T-helper 22 cell (primary cell): ENCODE results near the gene PITPNC1.
"Not testable (repeated sequence)": the region's sequence is repeated elsewhere in the genome, so short reads cannot be mapped to it uniquely, and the experiment has no call there.

Experiments used
- DNase-seq: peaks from one replicate; pipeline ENCODE4 v3.0.0-alpha.2; 2020; ENCODE audit warnings: low read depth

Gene PITPNC1

DNA sequence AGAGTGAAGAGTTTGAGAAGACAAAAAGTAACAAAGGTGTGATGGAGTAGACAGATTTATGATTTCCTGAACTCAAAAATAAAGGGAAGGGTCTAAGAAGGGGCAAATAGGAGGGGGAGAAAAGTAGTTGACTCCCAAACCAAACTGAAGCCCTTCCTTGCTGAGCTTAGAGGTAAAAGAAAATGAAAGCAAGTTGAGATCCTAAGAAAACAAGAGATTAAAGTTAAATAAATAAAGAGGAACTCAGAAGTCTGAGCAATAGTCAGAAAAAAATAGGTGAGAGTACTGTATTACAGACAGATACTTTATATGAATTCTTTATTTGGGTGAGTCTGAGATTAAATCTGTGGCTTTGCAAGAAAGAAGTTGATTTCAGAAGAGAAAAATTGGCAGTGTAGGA lies 7.4 kb upstream of the PITPNC1 start:
- no peak for DNase-seq

DNA sequence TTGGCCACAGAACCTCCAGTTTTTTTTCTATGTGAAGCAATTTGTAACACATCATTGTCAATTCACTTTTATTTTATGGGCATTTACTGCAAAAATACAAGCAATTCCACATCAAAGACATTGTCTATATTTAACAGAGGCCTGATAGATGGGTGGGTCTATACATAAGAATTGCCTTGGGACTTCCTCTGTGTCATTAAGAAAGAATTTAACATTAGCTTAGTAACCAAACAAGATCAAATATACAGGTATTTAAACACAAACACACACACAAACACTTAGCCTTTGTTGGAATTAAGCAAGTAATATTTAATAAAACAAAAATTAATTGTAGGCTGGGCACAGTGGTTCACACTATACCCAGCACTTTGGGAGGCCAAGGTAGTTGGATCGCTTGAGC lies 4.3 kb upstream of the PITPNC1 start:
- DNase-seq, result no peak

DNA sequence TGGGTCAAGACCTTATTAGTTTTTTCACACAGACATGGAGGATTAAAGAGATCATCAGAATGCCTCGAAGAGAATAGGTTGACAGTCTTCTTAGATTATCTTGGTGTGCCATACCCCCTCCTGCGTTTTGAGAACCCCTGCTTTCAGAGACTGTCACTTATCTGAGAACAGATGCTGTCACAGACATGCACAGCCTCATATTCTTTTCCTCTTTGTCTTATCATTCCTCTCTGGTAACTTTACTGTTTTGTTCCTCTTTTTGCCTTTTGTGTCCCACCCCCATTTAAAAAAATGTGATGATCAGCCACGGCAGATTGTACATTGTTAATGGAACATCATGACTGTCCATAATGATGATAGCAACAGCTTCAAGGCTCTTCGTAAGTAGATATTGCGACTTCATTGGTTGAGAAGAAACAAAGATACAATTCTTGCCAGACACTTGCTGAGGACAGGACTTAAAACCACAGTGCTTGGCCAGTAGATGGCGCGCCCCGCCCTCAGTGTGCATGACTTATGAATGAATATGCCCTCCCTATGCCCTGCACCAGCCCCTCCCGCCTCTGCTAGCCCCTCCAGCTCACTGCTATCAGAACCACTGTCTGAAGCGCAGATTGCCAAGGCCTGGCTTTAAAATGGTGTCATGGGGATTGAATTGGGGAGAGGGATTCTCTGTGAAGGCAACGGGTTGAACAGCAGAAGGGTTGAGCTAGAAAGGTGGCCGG lies 2.6 kb upstream of the PITPNC1 start:
- DNase-seq, result peak; percentile 68

DNA sequence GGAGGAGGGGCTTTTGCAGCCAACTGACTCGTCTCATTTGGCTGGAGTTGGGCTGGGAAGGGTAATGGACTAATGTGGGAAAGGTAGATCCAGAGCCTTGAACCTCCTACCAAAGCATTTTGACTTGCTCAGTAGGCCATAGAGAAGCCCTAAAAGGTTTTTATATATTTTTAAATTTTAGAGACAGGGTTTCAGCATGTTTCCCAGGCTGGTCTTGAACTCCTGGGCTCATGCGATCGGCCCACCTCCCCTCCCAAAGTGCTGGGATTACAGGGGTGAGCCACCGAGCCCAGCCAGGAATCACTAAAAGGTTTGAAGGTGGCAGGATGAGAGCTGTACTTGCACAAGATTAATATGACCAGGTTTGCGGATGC lies 2.0 kb upstream of the PITPNC1 start:
- no peak for DNase-seq

DNA sequence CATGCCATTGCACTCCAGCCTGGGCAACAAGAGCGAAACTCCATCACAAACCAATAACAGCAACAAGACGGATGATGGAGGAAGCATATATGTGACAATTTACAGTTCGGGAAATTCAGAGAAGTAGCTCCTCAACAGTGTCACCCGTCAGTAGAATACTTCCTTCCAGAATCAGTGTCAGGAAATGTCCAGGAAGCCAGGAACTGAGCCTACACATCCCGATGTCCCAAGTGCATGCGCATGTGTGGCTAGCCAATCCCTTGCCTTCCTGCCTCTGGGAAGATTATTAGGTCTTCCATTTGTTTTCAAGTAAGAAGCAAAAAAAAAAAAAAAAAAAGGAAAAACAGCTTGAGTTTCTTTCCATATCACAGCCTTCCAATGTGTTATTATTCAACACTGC lies 1.4 kb upstream of the PITPNC1 start:
- no peak for DNase-seq

DNA sequence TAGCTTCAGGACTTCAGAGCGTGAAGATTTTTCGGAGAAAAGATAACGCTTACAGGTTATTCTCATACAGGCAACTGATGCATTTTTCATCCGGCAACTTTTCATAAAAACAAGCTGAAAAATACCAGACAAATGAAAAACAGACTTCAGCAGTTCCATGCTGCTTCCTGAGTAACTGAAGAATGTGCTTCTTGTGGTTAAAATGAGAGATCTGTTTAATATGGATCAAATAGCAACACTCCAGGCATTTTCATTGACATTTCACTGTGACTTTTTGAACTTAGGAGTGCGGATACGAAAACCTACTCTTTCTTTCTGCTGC lies 705 bp upstream of the PITPNC1 start:
- DNase-seq, result no peak

DNA sequence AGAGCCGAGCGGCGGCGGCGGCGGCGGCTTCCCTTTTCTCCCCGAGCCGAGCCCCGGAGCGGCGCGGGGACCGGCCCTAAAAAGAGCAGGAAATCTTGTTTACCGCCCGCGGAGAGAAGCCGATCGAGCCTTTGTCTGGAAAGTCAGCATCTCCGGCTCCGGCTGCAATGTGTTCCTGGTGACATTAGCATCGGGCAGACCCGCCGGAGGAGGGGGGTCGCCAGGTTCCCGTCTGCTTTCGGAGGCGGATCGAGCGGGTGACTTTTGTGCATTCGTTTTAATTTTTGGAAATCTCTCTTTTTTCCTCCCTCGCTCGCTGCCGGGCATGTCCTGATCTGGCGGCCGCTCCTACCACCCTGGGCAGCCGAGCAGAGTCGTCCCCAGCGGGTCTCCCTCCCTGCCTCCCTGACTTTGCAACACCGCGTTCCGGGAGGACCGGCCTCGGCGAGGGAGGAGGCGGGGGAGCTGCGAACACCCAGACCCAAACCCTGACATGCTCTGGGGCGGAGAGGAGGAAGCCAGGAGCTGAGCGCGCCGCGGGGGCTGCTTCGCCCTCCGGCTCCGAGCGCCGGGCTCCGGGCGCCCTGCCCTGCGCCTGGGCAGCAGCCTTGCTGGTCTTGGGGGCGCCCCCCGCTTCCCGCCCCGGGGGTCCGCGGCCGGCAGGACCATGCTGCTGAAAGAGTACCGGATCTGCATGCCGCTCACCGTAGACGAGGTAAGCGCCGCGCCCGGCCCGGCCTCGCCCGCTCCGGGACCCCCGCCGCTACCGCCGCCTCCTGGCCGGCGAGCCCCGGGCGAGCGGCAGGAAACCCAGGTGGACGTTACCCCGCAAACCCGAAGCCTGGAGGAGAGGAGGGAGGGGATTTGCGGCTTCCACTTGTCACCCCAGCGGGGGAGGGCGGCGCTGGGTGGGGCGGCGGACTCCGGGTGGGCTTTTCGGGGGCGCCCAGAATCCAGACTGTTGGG lies 690 bp downstream of the PITPNC1 start:
- peak; percentile 37 for DNase-seq

DNA sequence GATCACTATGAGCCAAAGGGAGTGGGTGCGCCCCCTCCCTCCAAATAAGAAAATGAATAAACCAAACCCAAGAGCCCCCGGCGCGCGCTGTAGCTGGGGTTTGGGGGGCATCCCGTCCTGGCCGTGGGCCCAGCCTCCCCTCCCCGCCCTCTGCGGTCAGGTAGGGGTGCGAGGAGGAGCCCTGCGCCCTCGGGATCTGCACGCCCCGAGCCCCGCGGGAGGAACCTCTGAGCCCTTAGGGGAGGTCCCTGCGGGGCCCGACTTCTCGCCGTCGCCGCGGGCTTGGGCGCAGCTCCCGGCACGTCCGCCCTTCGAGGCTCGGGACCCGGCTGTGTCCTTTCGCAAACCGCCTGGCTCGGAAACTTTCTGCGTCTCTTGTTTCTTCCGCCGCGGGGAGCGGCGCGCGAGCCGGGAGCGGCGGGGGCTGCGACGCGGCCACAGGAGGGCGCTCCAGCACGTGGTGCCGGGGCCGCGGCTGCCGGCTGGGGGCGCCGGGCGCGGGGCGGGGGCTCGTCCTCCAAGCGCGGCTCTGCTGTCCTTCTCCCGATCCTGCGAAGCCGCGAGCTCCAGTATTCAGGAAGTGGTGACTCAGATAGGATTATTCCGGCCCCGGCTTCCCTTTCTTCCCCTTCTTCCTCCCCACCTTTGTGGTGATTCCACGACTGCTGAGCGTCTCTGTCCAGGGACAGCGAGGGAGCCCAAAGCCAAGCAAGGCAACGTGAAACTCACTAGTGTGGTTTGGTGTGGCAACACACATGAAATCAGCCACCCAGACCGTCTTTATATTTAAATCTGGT lies 1.6 kb downstream of the PITPNC1 start:
- DNase-seq, result peak; percentile 54

DNA sequence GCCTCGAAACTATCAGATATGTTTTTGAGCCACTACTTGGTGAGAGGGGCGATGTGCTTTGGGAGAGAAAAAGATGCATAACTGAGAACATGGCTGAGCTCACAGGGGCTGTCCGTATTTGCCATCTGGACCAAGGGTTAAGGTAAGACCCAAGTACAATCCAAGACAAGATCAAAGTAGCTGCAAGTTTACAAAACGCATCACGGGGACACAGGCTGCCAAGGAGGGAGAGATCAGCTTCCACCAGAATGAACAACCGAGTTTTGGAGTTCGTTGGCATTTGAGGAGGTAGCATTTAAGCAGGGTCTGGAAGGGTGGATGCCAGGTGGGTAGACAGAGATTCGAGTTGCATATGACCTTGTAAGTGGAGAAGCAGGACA lies 2.2 kb downstream of the PITPNC1 start:
- DNase-seq, result no peak

DNA sequence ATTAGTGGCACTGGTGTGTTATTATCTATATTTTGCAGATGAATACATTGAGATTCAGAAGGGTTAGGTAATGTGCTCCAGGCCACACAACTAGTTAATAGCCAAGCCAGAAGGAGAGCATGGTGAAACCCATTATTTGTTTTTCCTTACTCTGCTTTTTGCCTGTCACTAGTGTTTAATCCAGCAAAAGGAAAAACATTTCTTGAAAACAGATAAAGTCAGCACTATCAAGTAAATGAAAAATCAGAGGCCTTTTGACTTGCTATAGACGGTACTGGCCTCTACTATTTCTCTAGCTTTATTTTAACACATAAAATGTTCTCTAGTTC lies 4.8 kb downstream of the PITPNC1 start:
- no peak for DNase-seq

DNA sequence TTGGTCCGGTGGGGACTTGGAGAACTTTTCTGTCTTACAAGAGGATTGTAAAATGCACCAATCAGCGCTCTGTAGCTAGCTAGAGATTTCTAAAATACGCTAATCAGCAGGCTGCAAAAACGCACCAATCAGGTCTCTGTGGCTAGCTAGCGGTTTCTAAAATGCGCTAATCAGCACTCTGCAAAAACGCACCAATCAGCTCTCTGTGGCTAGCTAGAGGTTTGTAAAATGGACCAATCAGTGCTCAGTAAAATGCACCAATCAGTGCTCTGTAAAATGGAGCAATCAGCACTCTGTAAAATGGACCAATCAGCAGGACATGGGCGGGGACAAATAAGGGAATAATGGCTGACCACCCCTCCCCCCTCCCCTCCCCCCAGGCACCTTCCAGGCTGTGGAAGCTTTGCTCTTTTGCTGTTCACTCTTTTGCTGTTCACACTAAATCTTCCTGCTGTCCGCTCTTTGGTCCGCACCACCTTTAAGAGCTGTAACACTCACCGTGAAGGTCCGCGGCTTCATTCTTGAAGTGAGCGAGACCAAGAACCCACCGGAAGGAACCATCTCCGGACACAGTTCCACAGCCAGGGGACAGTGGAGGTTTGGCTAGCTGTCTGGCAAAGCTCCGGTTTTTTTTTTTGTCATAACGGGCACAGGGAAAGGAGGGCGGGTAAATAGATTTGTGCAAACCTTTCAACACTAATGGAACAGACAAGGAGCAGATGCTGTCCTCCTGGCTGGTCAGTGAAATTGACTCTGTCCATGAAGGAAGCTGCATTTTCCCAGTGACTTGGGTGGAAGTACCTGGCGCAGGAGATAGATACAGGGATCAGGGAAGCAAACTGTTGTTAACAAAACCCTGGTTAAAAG lies 8.3 kb downstream of the PITPNC1 start:
- DNase-seq, result no peak

DNA sequence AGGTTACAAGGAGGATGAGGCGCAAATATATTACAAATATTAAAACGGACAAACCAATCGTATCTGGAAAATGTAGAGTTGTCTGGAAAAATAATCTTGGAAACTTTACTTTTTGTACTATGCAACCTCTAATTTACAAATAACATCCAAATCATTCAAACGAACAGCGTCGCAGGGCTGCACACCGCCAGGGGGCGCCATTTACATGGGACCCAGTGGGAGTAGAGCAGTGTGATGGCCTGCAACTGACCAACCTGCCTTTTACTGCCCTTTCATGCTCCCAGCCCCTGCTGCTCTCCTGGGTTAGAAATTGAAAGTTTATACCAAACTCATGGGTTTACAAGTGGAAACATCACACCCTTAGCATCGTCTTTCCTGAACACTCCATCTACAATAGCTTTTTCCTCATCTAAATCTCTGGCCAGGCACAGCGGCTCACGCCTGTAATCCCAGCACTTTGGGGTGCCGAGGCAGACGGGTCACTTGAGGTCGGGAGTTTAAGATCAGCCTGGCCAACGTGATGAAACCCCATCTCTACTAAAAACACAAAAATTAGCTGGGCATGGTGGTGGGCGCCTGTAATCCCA lies 10.0 kb downstream of the PITPNC1 start:
- no peak for DNase-seq

DNA sequence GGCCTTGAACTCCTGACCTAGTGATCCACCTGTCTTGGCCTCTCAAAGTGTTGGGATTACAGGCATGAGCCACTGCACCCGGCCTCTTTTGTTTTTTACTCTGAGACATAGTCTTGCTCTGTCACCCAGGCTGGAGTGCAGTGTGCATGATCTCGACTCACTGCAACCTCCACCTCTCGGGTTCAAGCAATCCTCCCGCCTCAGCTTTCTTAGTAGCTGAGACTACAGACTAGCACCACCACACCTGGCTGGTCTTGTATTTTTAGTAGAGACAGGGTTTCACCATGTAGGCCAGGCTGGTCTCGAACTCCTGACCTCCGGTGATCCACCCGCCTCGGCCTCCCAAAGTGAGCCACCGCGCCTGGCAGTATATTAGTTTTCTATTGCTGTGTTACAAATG lies 11.5 kb downstream of the PITPNC1 start:
- DNase-seq, result not testable (repeated sequence)

DNA sequence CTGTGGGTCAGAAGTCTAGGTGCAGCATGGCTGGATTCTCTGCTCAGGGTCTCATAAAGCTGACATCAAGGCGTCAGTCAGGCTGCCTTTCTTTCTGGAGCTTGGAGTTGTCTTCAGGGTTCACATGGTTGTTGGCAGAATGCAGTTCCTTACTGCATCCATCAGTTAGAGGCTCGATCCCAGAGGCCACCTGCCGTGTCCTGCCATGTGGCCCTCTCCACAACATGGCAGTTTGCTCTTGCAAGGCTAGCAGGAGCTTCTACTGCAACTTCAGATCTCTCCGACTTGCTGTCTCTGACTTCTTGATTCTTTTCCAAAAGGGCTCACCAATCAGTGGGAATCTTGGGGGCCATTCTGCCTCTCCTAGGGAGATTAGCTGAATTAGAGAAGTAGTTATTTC lies 11.9 kb downstream of the PITPNC1 start:
- DNase-seq, result no peak

DNA sequence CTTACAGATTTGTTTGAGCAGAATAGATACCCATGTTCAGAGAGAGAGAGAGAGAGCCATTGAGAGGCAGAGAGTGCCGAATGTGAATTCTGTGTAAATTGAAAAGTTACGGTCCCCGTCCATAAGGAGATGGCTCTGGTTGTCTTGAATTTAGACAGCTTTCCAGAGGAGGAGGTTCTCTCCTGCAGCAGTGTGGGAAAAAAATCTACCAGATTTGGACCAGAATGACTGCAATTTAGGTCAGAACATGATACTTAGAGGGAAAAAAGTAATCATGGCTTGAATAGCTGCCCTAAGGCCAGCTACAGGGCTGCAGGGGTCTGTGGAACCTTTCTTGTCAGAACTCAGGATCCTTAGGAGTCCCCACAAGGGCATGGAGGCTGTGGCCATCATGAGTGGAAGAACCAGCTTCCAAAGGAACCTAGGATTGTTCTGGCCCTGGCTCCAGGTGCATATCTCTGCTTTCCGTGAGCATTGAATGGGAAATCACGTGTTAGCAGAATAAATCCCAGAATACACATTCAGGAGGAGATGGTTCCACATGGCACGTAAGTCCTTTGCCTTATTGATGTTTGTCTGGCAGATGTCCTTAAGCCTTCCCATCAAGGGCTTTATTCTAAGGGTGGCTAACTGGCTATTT lies 13.0 kb downstream of the PITPNC1 start:
- DNase-seq, result no peak

DNA sequence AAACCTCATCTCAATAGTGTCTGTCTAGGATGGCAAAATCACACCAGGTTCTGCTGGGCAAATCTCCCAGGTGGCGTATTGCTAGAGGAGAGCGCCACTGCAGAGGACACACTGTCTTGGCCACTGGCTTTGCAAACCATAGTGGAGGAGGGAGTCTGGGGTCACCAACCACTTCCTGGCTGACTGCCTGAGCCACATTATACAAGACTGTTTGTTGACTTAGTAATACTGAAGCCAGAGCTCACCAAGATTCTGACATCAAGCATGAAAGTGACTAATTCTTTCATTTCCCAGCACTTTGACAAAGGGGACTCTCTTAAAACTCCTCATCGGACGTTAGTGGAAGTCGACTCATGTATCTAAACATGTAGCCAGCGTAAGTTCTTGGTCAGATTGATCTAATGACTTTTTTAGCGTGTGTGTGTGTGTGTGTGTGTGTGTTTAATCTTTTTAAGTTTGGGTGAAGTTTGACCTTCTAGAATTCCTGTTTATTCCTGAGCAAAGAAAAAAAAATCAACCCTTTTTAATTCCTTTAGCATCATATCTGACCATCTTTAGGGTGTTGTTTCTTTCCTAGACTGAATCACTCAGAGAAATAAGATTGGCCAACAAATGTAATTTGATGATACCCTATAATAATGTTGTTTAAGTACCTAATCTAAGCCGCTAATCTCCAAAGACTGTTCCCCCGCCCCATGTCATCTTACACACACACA lies 13.7 kb downstream of the PITPNC1 start:
- peak; percentile 37 for DNase-seq

DNA sequence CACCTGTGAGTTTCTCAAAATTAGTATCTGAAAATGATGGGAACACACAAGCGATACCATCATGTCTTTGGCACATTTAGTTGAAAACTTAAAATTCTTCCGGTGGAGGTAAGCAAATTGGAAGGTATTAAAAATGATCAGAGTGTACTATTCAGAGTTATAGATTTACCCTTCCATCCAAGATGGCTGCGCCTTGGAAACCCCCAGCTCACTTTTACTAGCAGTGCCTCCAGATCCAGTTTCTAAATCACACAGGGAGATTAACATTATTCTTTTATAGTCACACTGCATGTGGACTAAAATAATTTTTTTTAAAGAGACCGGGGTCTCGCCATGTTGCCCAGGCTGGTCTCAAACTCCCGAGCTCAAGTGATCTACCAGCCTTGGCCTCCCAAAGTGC lies 15.0 kb downstream of the PITPNC1 start:
- DNase-seq, result no peak

DNA sequence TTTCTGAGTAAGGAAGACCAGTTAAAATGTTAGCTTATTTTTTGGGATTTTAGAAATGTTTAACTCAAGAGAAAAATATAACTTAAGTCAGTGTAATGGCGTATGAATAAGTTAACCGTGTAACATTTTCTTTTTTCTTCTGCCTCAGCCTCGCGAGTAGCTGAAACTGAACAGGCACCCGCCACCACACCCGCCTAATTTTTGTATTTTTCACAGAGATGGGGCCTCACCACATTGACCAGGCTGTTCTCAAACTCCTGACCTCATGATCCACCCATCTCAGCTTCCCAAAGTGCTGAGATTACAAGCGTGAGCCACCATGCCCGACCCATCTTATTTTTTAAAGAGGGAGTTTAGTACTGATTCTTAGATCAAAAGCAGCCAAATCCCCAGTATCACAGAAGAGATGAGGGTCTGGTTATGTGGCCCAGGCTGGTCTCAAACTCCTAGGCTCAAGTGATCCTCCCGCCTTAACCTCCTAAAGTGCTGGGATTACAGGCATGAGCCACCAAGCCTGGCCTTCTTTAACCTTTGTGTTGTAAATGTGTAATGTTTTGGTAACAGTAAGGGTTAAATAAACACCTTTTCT lies 16.8 kb downstream of the PITPNC1 start:
- DNase-seq, result no peak

DNA sequence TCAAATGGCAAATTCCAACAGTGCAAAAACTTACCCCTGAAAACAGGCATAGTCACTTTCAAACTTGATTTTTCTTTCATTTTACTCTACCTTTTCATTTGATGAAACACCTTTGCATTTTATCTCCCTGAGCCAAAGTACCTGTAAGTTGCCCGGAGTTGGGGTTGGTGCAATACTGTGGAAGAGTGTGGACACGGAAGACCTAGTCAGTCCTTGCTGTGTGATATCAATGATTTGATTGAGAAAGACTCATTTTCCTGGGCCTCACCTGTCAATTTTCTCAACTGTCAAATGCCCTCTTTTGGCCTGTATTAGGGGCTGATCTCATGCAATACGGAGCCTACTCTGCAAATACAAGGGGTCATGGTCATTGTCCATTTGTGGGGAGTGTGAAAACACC lies 22.6 kb downstream of the PITPNC1 start:
- DNase-seq, result no peak

DNA sequence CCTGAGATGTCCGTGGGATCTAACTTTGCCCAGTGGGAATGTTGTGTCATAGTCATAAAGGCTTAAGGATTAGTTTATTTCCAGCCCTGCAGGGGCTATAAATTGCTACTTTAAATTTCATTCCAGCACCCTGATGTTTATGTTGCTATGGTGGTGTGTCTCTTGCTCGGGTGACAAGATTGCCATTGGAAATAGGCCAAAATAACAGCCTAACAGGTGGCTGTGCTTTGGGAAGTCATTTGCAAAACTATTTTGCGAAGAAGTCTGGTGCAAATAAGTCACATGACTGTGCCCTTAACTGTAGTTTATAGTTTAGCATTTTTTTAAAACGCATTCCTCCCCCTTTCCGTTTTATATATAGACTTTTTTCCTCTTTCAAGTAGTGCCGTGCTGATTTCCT lies 23.1 kb downstream of the PITPNC1 start:
- DNase-seq, result no peak
